ENCODE data around the gene CSNK1E.

Gene CSNK1E

GRCh38 chr22:38250643-38251340 lies 66.4 kb downstream of the CSNK1E start:
- DNase-seq (ENCODE audit: low read depth in 1 of 2, low spot score in 1 of 2) = no peak

DNA sequence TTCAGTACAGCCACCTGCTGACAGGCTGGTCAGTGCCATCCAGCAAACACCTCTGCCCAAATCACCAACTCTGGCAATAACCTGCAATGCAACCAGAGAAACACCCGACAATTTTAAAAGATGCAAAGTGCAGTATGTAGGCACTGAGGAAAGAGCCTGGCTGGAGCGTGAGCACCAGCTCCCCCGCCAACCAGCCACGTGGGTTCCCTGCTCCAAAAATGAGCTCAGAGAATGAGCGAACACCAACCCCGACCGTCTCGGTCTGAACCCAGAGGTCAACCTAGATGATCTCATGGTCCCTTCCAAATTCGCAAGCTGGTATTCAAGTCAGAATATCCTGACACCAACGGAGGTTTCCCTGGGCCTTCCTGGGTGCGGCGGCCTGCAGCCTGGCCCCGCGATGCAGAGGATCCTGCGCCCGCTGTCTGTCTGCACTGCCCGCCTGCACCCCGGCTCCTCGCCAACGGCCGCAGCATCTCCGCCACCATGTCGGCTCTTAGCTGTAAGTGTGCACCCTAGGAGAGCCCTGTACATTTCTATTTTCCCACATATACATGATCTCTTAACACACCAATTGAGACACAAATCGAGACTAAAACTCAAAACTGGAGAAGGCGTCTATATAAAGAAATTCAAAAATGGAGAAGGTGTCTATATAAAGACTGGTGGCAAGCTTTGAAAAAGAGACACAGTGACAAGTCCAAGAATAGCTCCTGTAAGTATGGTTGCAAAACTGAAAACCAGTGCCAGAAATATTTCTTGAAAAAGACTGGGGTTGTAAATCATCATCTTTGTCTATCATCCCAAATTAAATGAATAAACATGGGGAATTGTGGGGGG lies 67.2 kb downstream of the CSNK1E start:
- no peak for DNase-seq (ENCODE audit: low read depth in 1 of 2, low spot score in 1 of 2)

DNA sequence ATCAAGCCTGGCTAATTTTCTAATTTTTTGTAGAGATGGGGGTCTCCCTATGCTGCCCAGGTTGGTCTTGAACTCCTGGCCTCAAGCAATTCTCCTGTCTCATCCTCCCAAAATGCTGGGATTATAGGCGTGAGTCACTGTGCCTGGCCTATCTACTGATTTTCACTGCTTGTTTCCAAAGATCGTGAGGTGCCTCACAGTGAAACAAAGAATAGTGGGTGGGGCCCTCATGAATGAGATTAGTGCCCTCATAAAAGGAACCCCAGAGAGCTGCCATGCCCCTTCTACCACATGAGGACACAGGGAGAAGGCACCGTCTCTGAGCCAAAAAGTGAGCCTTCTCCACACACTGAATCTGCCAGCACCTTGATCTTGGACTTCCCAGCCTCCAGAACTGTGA lies 67.9 kb downstream of the CSNK1E start:
- DNase-seq (ENCODE audit: low read depth in 1 of 2, low spot score in 1 of 2) = no peak

DNA sequence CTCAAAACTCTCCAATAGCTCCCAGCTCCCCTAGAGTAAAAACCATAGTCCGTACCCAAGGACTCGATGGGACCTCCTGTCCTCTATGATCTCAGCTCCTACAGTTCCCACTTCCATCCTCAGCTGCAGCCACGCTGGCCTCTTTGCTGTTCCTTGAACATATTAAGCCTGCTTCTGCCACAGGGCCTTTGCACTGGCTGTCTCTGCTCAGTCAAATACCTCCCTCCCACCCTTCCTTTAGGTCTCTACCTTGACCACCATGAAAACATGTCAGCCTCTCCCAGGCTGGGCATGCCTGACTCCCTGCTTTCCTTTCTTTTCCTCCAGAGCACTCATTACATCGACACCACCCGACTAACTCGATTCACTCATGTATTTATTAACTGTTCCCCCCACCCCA lies 69.0 kb downstream of the CSNK1E start:
- no peak for DNase-seq (ENCODE audit: low read depth in 1 of 2, low spot score in 1 of 2)

- no peak for DNase-seq (ENCODE audit: low read depth in 1 of 2, low spot score in 1 of 2)
Observed at GRCh38 chr22:38247713-38248112, 69.5 kb downstream of the CSNK1E start.

DNA sequence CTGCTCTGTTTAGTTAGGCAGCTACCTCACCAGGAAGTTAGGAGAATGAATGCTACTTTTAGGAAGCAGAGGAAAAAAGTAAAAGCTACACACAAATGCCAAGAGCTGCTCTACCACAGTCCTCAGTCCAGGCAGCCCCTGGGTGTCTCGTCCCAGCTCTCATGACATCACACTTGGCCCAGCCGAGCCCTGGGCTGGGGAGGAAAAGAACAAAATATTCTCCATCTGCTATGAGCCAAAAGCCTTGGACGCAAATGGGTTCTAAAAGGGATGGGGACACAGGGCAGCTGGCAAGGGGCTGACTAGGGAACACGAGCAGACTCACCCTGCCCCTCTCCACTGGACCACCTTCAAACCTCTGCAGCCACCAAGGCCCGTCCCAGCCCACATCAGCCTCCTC lies 70.5 kb downstream of the CSNK1E start:
- no peak for DNase-seq (ENCODE audit: low read depth in 1 of 2, low spot score in 1 of 2)

DNA sequence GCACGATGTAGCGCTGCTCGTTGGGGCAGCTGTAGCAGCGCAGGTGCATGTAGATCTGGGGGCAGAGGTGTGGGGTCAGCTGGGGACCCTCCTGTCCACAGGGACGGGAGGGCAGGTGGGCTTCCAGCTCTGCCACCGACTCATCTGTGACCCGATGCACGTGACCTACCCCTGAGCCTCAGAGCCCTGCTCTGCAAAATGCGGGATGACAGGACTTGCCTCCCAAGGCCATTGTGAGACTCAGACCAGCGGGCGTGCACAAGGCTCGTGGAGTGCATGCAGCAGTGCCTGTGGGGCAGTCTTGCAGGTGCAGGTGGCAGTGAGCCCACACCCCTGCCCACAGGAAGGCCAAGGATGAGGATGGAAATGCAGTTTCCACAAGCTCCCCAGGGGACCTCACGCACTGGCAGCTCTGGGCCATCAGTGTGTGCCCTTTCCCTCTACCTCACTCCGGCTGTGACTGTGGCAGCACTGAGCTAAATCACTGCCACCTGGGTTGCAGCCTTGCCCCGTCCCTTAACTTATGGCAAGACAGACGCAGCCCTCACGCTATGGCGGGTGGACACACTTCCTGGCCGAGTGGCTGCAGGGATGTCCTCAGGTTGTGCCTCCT lies 71.1 kb downstream of the CSNK1E start:
- no peak for DNase-seq (ENCODE audit: low read depth in 1 of 2, low spot score in 1 of 2)

DNA sequence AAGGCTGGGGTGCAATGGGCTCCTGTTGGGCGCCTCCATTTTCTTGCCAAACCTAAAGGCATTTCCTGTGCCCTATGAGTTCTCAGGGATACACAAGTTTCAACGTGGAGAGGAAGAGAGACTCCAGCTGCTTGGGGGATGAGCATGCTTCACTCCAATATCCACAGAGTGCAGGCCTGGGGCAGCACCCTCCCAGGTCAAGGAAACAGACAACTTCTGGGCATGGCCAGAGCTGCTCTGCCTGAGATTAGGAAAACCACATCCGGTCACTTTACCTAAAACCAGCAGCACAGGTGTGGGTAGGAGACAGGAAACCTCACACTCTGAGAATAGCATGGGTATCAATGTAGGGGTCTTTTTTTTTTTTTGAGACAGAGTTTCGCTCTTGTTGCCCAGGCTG lies 73.1 kb downstream of the CSNK1E start:
- DNase-seq (ENCODE audit: low read depth in 1 of 2, low spot score in 1 of 2) = no peak

DNA sequence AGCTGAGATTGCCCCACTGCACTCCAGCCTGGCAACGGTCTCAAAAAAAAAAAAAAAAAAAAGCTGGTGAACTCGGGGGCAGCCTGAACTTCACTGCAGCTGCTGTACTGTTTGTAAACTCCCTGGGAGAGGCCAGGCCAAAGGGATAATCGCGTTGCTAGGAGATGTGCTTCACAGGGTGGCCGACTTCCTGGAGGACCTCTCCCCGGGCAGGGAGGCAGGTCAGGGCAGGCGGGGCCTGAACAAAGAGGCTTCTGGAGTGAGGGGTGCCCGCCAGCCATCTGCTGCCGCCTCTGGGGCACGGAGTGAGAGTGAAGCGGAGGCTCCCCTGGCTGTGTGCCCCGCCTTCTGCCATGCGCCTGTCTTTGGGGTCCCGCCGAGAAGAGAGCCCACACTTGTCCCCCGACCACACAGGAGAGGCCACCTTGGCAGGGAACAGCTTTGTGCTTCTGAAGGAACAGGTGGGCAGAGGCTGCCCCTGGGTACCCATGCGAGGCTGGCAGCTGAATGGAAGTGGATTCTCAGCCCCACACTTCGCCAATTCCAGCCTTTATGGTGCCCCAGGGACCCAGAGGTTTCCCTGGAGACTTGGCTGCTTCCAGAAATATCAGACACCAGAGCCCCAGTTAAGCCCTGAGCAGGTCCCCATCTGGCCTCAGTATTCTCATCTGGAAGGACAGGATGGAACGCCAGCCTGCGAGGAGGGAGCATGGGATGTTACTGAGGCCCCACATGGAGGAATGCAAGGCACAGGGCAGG lies 74.0 kb downstream of the CSNK1E start:
- DNase-seq (ENCODE audit: low read depth in 1 of 2, low spot score in 1 of 2) = no peak

DNA sequence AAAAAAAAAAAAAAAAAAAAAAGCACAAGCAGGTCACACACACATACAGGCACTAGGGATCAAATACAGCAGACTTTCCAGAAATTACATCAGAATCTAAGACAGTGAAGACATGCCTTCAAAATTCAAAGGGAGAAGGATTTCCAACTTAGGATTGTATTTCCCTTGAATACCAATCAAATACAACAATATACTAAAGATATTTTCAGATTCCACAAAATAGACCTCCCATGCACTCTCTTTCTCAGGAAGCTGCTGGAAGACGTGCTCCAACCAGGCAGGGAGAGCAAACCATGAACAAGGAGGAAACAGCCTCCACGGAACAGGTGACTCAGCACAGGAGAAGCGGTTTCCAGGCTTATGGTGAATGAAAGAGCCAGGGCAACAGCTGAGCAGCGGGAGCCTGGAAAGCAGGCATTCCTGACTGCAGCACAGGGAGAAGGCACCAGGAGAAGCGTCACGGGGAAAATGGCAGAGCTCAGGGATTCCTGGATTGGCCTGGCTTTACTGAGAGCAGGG lies 76.4 kb downstream of the CSNK1E start:
- no peak for DNase-seq (ENCODE audit: low read depth in 1 of 2, low spot score in 1 of 2)
